NCI-H128 (cell line): ENCODE results near the gene ABCA7.
A peak's percentile ranks its signal among the peaks of the same experiment; 100 is the strongest.

ENCODE experiments used
- DNase-seq: peaks from one replicate; lab custom pipeline; 2025; ENCODE audit not compliant: unreplicated experiment; lab: John Stamatoyannopoulos, UW

Gene ABCA7

GRCh38 chr19:1103132-1103707 lies 63.3 kb downstream of the ABCA7 start:
- no peak for DNase-seq

DNA sequence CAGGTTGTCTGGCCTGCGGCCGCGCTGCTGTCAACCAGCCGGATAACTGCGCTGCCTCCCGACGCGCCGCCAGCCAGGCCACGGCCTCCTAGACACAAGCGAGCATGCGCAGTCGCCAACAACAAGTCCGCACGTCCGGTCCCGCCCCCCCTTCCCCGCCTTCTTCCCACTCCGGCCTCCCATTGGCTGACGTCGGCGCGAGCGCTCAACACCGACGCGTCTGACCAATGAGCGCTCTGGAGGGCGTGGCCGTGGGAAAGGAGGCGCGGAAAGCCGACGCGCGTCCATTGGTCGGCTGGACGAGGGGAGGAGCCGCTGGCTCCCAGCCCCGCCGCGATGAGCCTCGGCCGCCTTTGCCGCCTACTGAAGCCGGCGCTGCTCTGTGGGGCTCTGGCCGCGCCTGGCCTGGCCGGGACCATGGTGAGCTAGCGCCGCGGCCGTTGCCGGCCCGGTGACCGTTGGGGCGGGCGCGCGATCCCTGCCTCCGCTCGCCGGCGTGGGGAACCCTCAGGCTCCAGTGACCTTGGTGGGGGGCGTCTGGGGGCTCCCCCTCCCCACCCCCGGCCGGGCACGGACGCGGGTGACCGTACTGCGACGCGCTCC lies 63.9 kb downstream of the ABCA7 start, which contains the start of gene GPX4:
Gene GPX4 (plus strand): TSS at position 287 of the 603 bp plus-strand sequence. CDS start 50 bp downstream, at position 337.
- peak; percentile 97 for DNase-seq

- DNase-seq = peak; percentile 35
These were observed 64.6 kb downstream of the ABCA7 start for GRCh38 chr19:1104311-1105007.

DNA sequence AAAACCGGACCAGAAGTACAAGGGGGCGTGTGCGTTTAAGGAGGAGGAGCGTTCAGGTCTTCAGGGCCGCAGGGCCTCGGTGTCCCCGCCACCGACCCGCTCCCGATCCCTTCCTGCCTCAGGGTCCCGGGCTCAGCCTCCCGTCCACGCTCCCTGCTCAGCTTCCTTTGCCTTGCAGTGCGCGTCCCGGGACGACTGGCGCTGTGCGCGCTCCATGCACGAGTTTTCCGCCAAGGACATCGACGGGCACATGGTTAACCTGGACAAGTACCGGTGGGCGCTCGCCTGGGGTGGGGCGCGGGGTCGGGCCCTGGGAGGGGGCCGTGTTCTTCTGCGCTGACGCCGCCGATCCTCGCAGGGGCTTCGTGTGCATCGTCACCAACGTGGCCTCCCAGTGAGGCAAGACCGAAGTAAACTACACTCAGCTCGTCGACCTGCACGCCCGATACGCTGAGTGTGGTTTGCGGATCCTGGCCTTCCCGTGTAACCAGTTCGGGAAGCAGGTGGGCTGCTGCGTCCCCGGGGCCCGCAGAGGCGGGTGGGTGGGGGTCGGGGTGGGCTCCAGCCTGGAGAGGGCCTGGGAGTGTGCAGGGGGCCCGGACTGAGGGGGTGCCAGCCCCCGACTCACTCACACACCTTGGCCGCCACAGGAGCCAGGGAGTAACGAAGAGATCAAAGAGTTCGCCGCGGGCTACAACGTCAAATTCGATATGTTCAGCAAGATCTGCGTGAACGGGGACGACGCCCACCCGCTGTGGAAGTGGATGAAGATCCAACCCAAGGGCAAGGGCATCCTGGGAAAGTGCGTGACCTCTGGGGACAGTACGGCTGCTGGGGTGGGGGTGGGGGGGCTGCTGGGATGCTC lies 65.3 kb downstream of the ABCA7 start:
- DNase-seq = no peak

DNA sequence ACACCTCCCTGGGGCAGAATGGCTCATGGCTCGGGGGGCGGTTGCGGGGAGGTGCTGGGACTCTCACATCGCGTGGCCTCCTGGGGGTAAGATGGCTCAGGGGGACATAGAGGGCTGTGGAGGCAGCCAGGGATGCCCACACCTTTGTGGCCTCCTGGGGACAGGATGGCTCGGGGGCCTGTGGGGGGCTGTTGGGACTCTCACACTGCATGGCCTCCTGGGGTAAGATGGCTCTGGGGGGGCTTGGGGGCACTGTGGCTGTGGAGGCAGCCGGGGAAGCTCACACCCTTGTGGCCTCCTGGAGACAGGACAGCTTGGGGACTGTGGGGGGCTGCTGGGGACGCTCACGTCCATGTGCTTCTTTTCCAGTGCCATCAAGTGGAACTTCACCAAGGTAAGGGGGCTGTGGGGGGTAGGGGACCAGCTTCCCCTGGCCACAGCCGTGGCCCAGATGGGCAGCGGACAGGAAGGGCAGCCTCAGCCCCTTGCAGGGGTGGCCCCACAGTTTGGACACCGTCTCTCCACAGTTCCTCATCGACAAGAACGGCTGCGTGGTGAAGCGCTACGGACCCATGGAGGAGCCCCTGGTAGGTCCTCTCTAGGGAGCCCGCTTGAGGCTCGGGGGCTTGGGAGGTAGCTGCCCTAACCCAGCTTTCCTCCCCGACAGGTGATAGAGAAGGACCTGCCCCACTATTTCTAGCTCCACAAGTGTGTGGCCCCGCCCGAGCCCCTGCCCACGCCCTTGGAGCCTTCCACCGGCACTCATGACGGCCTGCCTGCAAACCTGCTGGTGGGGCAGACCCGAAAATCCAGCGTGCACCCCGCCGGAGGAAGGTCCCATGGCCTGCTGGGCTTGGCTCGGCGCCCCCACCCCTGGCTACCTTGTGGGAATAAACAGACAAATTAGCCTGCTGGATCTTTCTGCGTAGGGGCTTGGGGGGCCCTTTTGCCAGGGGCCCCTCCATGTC lies 66.2 kb downstream of the ABCA7 start:
- no peak for DNase-seq

DNA sequence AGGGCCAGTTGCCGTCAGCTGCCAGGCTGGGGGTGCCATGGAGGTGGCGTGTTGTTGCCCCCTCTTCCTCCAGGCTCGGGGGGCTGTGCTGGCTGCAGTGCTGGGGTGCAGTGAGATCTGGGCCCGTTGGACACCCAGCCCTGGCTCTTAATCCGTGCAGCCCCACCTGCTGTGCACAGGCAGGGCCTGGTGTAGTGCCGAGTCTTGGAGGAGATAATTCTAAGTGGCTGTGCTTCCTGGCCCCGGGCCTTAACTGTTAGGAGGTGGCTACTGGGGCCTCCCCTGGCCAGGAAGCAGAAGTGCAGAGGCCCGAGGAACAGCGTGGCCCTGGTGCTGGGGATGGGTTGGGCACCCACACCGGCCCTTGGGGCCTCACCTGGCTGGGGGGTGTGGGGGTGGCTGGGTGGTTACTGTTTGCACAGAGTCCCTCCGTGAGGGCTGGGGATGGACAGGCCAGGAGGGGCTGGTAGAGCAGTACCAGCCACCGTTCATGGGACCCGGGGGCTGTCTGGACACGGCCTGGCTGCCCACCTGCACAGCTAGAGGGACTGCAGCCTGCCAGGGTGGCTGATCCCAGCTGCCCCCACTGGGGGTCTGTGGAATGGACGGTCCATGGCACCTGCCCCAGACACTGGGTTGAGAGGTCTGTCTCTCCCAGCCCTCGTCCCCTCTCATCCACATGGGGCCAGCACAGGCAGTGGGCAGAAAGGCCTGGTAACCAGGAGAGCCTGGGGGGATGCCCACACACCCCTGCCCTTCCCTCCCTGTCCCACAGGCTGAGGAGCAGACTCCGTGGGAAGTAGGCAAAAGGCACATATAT lies 67.1 kb downstream of the ABCA7 start:
- no peak for DNase-seq

- DNase-seq = no peak
These were observed 67.9 kb downstream of the ABCA7 start for GRCh38 chr19:1107661-1108261.

- DNase-seq = no peak
These were observed 68.6 kb downstream of the ABCA7 start for GRCh38 chr19:1108291-1109031.

DNA sequence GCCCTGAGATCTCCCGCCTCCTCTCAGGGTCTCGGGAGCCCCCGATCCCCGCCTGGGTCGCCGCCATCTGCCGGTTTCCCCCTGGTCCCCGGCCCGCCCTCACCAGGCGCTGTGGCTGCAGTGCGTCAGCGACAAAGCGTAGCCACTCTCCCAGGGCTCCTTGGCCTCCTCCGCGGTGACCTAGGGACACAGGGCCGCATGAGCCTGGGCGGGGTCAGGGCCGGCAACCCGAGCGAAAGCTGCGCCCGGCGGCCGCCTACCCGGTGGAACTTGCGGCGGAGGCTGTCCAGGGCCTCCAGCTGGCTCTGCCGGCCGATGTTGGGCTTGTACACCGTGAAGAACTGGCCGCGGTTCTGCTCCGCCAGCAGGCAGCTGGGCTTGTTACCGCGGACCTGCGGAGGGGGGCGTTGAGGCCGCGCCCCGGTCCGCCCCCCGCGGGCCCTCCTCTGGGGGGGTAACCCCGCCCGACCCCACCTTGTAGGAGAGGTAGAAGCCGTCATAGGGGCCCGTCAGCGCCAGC lies 69.2 kb downstream of the ABCA7 start:
- no peak for DNase-seq

GRCh38 chr19:1109697-1110671 lies 70.1 kb downstream of the ABCA7 start:
- no peak for DNase-seq

- DNase-seq = no peak
These were observed 71.1 kb downstream of the ABCA7 start for GRCh38 chr19:1110809-1111640.

- no peak for DNase-seq
These were observed 71.8 kb downstream of the ABCA7 start for GRCh38 chr19:1111641-1112267.

DNA sequence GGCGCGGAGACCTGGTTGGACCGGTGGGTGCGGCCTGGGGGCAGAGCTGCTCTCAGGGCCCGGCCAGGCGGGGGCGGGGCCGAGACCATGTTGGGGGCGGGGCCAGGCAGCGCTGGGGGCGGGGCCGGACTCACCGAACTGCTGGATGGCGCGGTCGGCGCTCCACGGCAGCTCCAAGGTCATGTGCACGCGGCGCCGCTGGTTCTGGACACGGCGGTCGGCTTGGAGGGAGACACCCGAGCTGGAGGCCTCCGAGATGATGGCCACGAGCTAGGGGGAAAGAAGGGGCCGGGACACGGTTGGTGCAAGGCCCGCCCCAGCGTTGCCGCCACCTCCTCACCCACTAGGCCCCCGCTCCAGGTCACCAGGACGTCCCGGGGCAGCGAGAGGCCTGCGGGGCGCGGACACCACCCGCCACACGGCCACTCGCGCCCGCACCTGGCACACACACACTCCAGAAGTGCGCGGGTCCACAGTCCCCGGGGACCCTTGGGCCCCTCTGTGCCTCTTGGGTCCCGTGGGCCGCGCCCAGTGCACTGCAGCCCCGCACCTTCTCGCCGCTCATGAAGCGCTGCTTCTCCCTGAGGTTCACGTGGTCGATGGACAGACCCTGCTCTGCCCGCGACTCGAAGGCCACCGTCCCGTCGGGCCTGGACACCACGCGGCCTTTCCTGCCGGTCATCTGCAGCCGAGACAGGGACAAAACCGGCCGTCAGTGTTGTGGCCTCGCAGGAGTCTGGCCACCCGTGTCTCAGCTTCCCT lies 72.5 kb downstream of the ABCA7 start:
- DNase-seq = no peak

DNA sequence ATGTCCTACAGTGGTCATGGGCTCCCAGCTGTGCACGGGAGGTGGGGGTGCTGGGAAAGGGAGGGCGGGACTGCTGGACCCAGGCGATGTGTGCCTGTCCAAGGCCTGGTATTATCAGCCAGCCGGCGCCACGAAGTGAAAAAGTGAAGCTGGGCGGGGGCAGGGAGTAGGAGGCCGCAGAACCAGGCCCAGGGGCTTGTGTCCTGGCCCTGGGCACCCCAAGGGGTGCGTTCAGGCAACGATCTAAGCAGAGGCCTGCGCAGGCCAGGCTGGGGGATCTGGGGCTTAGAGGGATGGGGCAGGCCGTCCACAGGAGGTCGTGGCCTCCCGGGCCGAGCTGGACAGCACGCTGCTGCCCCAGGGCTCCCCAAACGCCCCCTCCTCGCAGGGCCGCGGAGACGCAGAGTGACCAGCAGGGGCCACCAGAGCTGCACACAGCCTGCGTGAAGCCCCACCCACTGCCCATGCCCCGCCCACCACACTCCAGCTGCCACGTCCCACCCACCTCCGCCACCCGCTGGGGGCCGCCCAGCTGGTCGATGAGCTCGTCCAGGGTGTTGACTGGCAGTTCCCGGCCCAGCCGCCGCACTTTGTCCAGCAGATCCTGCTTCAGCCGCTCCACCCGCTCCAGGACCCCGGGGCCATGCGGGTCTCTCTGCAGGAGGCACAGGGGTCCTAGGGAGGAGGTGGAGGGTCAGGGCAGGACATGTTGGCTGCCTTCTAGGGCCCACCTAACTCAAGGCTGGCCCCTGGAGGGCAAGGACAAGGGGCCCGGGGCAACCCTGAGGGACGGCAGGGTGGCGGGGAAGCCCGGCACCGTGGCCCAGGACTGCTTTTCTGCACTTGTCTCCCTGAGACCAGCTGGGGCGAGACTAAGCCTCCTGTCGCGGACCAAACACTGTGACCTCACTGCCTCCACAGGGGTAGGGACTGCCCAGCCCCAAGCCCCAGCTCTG lies 73.4 kb downstream of the ABCA7 start:
- DNase-seq = peak; percentile 29
